BLaER1 treated with 17β-estradiol and CSF1 and Interleukin-3, amounts not matched to agents 10 nM and 100 nM (cell line): ENCODE measurements around the gene TPM3.

ENCODE experiments used
- H3K27ac ChIP-seq, 11 experiments: shearing (Covaris generic); formaldehyde crosslinking; 2 replicates each; pipeline ENCODE4 v1.8.1; 2022
- H3K27me3 ChIP-seq, 11 experiments: shearing (Covaris generic); formaldehyde crosslinking; 2 replicates each; pipeline ENCODE4 v1.8.1; 2022
- H3K36me3 ChIP-seq, 11 experiments: shearing (Covaris generic); formaldehyde crosslinking; 2 replicates each; pipeline ENCODE4 v1.8.1; 2022
- H3K4me1 ChIP-seq, 10 experiments: shearing (Covaris generic); formaldehyde crosslinking; 2 replicates each; pipeline ENCODE4 v1.8.1; 2022
- H3K4me2 ChIP-seq, 11 experiments: shearing (Covaris generic); formaldehyde crosslinking; 2 replicates each; pipeline ENCODE4 v1.8.1; 2022
- H3K4me3 ChIP-seq, 10 experiments: shearing (Covaris generic); formaldehyde crosslinking; 2 replicates each; pipeline ENCODE4 v1.8.1; 2022
- H3K9ac ChIP-seq, 11 experiments: shearing (Covaris generic); formaldehyde crosslinking; 2 replicates each; pipeline ENCODE4 v1.8.1; 2022
- H3K9me3 ChIP-seq, 11 experiments: shearing (Covaris generic); formaldehyde crosslinking; replicated peaks in 1 of 11; 2 replicates each; pipeline ENCODE4 v1.8.1; 2022
- H4K20me1 ChIP-seq, 11 experiments: shearing (Covaris generic); formaldehyde crosslinking; 2 replicates each; pipeline ENCODE4 v1.8.1; 2022
- Cebpa-rat ChIP-seq, 11 experiments: shearing (Covaris generic); IDR thresholded peaks; 2 replicates each; pipeline ENCODE4 v1.8.1; 2022

TPM3 gene

GRCh38 chr1:154192476-154192875 is 576 bp upstream of the TPM3 start:
- Histone ChIP-seq H3K4me3 (no peak overlapping the region), H3K9ac (peak overlapping the region in 9 of 11 experiments; percentile 8 to 61 (median 41); a peak in 12 of 22 replicates), H3K27me3 (no peaks in the 10 kb centered on the region), H3K4me1 (peaks cover 15 to 44% (median 27%) of the 10 kb centered on the region in 10 experiments), H3K27ac (peak overlapping the region in 10 of 11 experiments; percentile 39 to 75 (median 68); a peak in 19 of 22 replicates), H3K4me2 (peak overlapping the region; percentile 50 to 84 (median 74)), H4K20me1 (no peaks in the 10 kb centered on the region), H3K9me3 (no peaks in the 10 kb centered on the region), H3K36me3 (no peaks in the 10 kb centered on the region)
- no peak for TF ChIP-seq Cebpa-rat (IDR thresholded peaks at IDR 0.05)

DNA sequence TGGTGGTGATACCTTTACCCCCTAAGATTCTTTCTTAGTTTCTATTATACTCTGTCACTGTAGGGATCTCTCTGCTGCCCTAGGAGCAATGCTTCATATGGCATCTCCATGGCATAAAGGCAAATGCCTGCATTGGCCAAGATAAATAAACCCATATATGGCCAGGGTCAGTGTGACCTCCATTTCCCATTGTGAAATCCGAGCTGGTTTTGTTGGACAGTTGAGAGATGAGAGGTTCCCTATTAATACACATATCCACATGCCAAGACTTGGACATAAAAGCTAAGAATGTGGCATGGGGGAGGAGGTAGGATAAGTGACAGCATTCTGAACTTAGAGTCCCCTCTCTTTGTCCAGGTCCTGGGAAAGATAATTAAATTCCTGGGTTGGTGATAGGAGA is 1.4 kb downstream of the TPM3 start:
- H3K27me3 ChIP-seq: no peaks in the 10 kb centered on the region
- no peak for TF ChIP-seq Cebpa-rat (IDR thresholded peaks at IDR 0.05)

DNA sequence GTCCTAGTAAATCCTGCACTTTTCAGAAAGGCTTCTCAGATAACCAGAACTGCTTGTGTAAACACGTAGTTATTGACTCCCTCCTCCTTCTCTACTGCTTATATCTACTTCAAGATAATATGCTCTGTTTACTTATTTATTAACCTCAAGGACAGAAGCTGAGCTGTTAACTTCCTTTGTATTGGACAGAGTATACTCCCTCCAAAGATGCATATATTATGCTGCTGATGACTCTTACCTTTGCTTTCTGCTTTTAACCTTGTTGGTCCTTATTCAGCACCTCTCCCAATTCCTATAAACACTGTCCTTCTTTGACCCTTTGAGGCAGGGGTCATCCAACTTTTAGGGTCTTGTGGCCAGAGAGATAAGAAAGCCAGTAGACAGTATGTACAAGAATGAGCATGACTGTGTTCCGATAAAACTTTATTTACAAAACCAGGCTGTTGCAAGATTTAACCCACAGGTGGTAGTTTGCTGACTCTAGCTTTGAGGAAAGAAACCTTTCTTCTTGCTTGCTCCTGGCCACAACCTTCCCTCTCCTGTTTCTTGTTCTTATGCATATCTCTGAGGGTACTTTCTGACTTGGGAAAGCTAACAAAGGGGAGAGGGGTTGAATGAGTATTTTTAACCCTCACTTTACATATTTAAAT is 4.9 kb downstream of the TPM3 start:
- Histone ChIP-seq H4K20me1 (peaks cover 2 to 10% (median 4%) of the 10 kb centered on the region in 11 experiments; a peak in 21 of 22 replicates), H3K4me2 (no peak overlapping the region), H3K27ac (no peak overlapping the region), H3K9me3 (no peaks in the 10 kb centered on the region), H3K36me3 (no peaks in the 10 kb centered on the region), H3K27me3 (no peaks in the 10 kb centered on the region), H3K9ac (no peak overlapping the region; a peak in 2 of 22 replicates), H3K4me3 (no peak overlapping the region), H3K4me1 (peaks cover 12 to 26% (median 20%) of the 10 kb centered on the region in 10 experiments)
- no peak for TF ChIP-seq Cebpa-rat (IDR thresholded peaks at IDR 0.05)

More for the DNA sequence above, 1.4 kb downstream of the TPM3 start:
- Histone ChIP-seq H3K4me2 (no peak overlapping the region), H4K20me1 (no peaks in the 10 kb centered on the region), H3K36me3 (no peaks in the 10 kb centered on the region), H3K9me3 (no peaks in the 10 kb centered on the region), H3K4me3 (no peak overlapping the region), H3K4me1 (peaks cover 15 to 44% (median 27%) of the 10 kb centered on the region in 10 experiments), H3K9ac (no peak overlapping the region), H3K27ac (no peak overlapping the region)

- Histone ChIP-seq H3K9ac (no peak overlapping the region), H3K4me2 (no peak overlapping the region), H3K36me3 (peaks cover 0 to 7% (median 2%) of the 10 kb centered on the region in 11 experiments; a peak in 10 of 22 replicates), H3K27me3 (no peaks in the 10 kb centered on the region), H3K9me3 (no peaks in the 10 kb centered on the region), H3K4me1 (peaks cover 11 to 18% (median 14%) of the 10 kb centered on the region in 10 experiments), H3K27ac (no peak overlapping the region), H4K20me1 (peaks cover 10 to 18% (median 12%) of the 10 kb centered on the region in 11 experiments), H3K4me3 (no peak overlapping the region)
- TF ChIP-seq Cebpa-rat (IDR thresholded peaks at IDR 0.05): no peak
These were observed 5.7 kb downstream of the TPM3 start for GRCh38 chr1:154186177-154186576.

DNA sequence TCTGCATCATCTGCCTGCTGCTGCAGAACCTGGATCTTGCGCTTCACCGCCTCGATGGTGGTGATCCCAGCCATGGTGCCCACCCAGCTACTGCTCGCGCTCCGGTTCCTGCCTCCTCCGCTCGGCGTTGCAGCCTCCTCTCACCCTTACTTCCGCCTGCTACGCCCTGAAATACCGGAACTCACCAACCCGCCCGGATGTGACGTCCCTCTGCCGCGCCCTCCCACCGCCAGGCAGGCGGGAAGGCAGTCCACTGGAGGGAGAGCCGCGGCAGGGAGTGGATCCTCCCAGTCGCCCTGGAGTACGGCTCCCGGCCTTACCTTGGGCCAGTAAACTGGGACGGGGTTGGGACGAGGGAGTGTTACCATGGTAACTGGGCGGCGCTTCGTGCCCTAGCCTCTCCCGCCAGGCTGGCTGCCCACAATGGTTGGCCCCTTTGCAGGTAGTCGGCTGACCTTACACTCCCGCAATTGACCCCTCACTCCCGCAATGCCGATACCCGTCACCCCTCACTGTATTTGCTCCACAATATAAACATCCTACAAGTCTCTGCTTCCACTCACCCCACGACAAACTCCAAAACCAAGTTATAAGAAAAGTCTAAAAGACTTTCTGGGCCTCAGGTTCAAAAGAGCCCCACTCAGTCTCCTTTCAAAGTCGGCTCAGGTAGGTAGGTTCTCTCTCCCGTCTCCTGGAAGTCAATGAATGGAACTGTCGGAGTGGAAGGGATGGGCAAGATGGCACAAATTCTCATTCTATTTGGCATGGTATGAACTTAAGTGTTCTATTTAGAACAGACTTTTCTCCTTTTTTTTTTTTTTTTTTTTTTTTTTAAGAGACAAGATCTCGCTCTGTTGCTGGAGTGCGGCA is 8.6 kb downstream of the TPM3 start:
- Histone ChIP-seq H3K27me3 (no peaks in the 10 kb centered on the region), H4K20me1 (peaks cover 39 to 47% (median 40%) of the 10 kb centered on the region in 11 experiments), H3K36me3 (peaks cover 11 to 36% (median 30%) of the 10 kb centered on the region in 11 experiments), H3K4me3 (peak overlapping the region; percentile 82 to 96 (median 90)), H3K9ac (peak overlapping the region; percentile 84 to 97 (median 91)), H3K27ac (peak overlapping the region; percentile 82 to 97 (median 93)), H3K4me1 (peaks cover 29 to 45% (median 40%) of the 10 kb centered on the region in 10 experiments), H3K9me3 (no peaks in the 10 kb centered on the region), H3K4me2 (peak overlapping the region; percentile 83 to 99 (median 94))
- TF ChIP-seq Cebpa-rat (IDR thresholded peaks at IDR 0.05): no peak

DNA sequence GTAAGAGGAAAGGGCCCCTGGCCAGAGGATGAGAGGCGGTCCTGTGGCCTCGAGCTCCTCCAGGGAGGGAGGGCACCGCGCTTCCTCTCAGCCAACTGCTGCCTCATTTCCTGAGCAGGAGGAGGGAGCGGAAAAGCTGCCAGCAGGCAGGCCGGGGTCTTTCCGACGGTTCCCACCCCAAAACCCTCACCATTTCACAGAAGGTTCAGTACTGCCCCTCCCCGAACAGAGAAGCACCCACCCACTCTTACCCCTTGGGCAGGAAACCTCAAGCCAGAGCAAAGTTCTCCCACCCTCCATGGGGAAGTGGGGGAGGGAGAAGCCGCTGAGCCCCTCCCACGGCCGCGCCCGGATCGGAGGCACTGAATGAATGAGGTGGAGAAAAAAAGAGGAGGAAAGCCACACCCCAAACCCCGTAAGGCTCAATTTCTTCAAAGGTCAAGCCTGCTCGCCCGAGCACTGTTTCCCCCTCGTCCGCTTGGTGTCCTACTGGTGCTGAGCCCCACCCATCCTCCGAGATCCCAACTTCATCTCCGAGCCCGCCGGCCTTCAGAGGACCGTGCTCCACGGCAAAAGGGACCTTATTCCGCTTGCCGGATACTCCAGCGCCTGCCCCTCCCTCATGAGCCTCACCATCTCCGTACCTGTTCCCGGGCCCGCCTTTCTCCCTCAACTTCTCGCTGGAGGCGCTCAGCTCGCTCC is 9.4 kb downstream of the TPM3 start:
- H3K4me1 ChIP-seq: peaks cover 37 to 53% (median 47%) of the 10 kb centered on the region in 10 experiments

DNA sequence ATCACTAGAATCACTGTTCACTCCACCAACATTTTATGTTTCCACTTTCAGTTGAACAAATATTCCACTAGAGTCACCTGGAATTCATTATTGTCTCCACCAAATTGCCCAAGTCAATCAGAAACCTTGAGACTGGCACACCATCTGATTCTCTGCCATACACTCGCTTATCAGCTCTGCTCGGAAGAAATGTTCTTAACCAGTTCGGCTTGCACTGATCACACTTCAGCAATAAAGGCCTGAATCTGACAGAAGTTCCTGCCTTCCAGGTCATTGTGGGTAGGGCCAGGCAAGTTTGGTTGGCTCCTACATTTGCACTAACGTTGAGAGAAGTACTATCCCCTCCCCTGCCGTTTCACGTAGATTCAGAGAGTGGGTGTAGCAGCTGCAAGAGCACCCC is 10.0 kb downstream of the TPM3 start:
- peaks cover 15 to 49% (median 43%) of the 10 kb centered on the region in 11 experiments for H3K36me3 ChIP-seq
- peaks cover 43 to 58% (median 53%) of the 10 kb centered on the region in 10 experiments for H3K4me1 ChIP-seq
- no peaks in the 10 kb centered on the region for H3K27me3 ChIP-seq
- peaks cover 52 to 60% (median 54%) of the 10 kb centered on the region in 11 experiments for H4K20me1 ChIP-seq
- no peak for TF ChIP-seq Cebpa-rat (IDR thresholded peaks at IDR 0.05)
- peak overlapping the region; percentile 84 to 97 (median 91) for H3K9ac ChIP-seq
- H3K4me2 ChIP-seq: peak overlapping the region; percentile 83 to 99 (median 96)
- H3K4me3 ChIP-seq: peak overlapping the region; percentile 82 to 96 (median 90)
- peak overlapping the region; percentile 82 to 97 (median 93) for H3K27ac ChIP-seq
- no peaks in the 10 kb centered on the region for H3K9me3 ChIP-seq

More for the DNA sequence above, 9.4 kb downstream of the TPM3 start:
- no peak for TF ChIP-seq Cebpa-rat (IDR thresholded peaks at IDR 0.05)
- Histone ChIP-seq H3K4me3 (peak overlapping the region; percentile 82 to 96 (median 90)), H3K27ac (peak overlapping the region; percentile 82 to 97 (median 93)), H3K27me3 (no peaks in the 10 kb centered on the region), H4K20me1 (peaks cover 46 to 55% (median 48%) of the 10 kb centered on the region in 11 experiments), H3K9ac (peak overlapping the region; percentile 84 to 97 (median 91)), H3K4me2 (peak overlapping the region; percentile 83 to 99 (median 96); a peak in 21 of 22 replicates), H3K36me3 (peaks cover 11 to 43% (median 38%) of the 10 kb centered on the region in 11 experiments), H3K9me3 (no peaks in the 10 kb centered on the region)

GRCh38 chr1:154179946-154180687 is 11.8 kb downstream of the TPM3 start:
- Histone ChIP-seq H3K36me3 (peaks cover 25 to 67% (median 61%) of the 10 kb centered on the region in 11 experiments), H4K20me1 (peaks cover 70 to 78% (median 72%) of the 10 kb centered on the region in 11 experiments)

More at GRCh38 chr1:154179946-154180687, 11.8 kb downstream of the TPM3 start:
- Histone ChIP-seq H3K4me1 (peaks cover 61 to 76% (median 70%) of the 10 kb centered on the region in 10 experiments), H3K9me3 (no peaks in the 10 kb centered on the region), H3K4me3 (peak overlapping the region; percentile 82 to 96 (median 90); a peak in 19 of 20 replicates), H3K9ac (peak overlapping the region; percentile 80 to 97 (median 91)), H3K27me3 (no peaks in the 10 kb centered on the region), H3K4me2 (peak overlapping the region; percentile 83 to 99 (median 96)), H3K27ac (peak overlapping the region; percentile 16 to 97 (median 93); a peak in 18 of 22 replicates)
- no peak for TF ChIP-seq Cebpa-rat (IDR thresholded peaks at IDR 0.05)
